H9 (cell line): ENCODE data around the gene ARHGAP25. TPM values are rescaled to one million over a fixed set of nuclear protein-coding genes. Genes with fewer than 3 reads are reported as not detected.

Experiments used
- DNase-seq: peaks from one replicate; pipeline ENCODE4 v3.0.0-alpha.2; 2017
- H2AFZ ChIP-seq: one replicate; pipeline ENCODE4 v1.6.1; 2013; ENCODE audit warnings: mild to moderate bottlenecking, low read length, control low read depth, moderate library complexity
- H2AK5ac ChIP-seq: 2 replicates; pipeline ENCODE4 v1.6.1; 2013; ENCODE audit warnings: low read length, control low read depth, mixed read lengths; ENCODE audit not compliant: insufficient read length
- H2BK120ac ChIP-seq: one replicate; pipeline ENCODE4 v1.6.1; 2013; ENCODE audit warnings: low read depth, mild to moderate bottlenecking, low read length, control low read depth, inconsistent platforms; ENCODE audit not compliant: poor library complexity, severe bottlenecking
- H2BK12ac ChIP-seq: 2 replicates; pipeline ENCODE4 v1.6.1; 2013; ENCODE audit warnings: low read length, control low read depth, mixed read lengths, low read depth; ENCODE audit not compliant: insufficient read length
- H2BK15ac ChIP-seq: 2 replicates; pipeline ENCODE4 v1.6.1; 2013; ENCODE audit warnings: low read depth, low read length, control low read depth
- H2BK20ac ChIP-seq: one replicate; pipeline ENCODE4 v1.6.1; 2013; ENCODE audit warnings: low read depth, mild to moderate bottlenecking, low read length, control low read depth, inconsistent platforms; ENCODE audit not compliant: poor library complexity, severe bottlenecking
- H2BK5ac ChIP-seq: 2 replicates; pipeline ENCODE4 v1.6.1; 2013; ENCODE audit warnings: low read length, control low read depth, mixed read lengths; ENCODE audit not compliant: insufficient read length
- H3K14ac ChIP-seq: 2 replicates; pipeline ENCODE4 v1.6.1; 2013; ENCODE audit warnings: low read length, control low read depth; ENCODE audit not compliant: insufficient read depth
- H3K18ac ChIP-seq: 2 replicates; pipeline ENCODE4 v1.6.1; 2013; ENCODE audit warnings: low read depth, mild to moderate bottlenecking, mixed read lengths, low read length, control low read depth; ENCODE audit not compliant: insufficient read length
- H3K23ac ChIP-seq: 2 replicates; pipeline ENCODE4 v1.6.1; 2013; ENCODE audit warnings: low read length, control low read depth, mixed read lengths, low read depth; ENCODE audit not compliant: insufficient read length
- H3K23me2 ChIP-seq: 2 replicates; pipeline ENCODE4 v1.6.1; 2013; ENCODE audit warnings: low read depth, mild to moderate bottlenecking, mixed read lengths, low read length, control low read depth; ENCODE audit not compliant: insufficient read length, poor library complexity, severe bottlenecking
- H3K27ac ChIP-seq: 2 replicates; pipeline ENCODE4 v1.5.1; 2013; ENCODE audit warnings: low read length, control low read depth, mixed read lengths, low read depth; ENCODE audit not compliant: insufficient read length
- H3K27me3 ChIP-seq: 2 replicates; pipeline ENCODE4 v1.6.1; 2013; ENCODE audit warnings: low read length, control low read depth, inconsistent platforms; ENCODE audit not compliant: insufficient read depth
- H3K4ac ChIP-seq: 2 replicates; pipeline ENCODE4 v1.6.1; 2013; ENCODE audit warnings: low read depth, mild to moderate bottlenecking, control low read depth, inconsistent platforms, low read length, moderate library complexity
- H3K4me1 ChIP-seq: 2 replicates; pipeline ENCODE4 v1.6.1; 2013; ENCODE audit warnings: low read length, control low read depth, inconsistent platforms; ENCODE audit not compliant: insufficient read depth
- H3K4me2 ChIP-seq: 2 replicates; pipeline ENCODE4 v1.6.1; 2013; ENCODE audit warnings: low read length, control low read depth, mixed read lengths; ENCODE audit not compliant: insufficient read length, insufficient read depth
- H3K56ac ChIP-seq: 2 replicates; pipeline ENCODE4 v1.6.1; 2013; ENCODE audit warnings: low read depth, mild to moderate bottlenecking, mixed read lengths, low read length, control low read depth; ENCODE audit not compliant: insufficient read length
- H3K79me1 ChIP-seq: 2 replicates; pipeline ENCODE4 v1.6.1; 2013; ENCODE audit warnings: low read depth, mild to moderate bottlenecking, moderate library complexity, low read length, control low read depth, inconsistent platforms; ENCODE audit not compliant: insufficient read depth, poor library complexity, severe bottlenecking
- H3K79me2 ChIP-seq: 2 replicates; pipeline ENCODE4 v1.6.1; 2013; ENCODE audit warnings: low read length, control low read depth, inconsistent platforms; ENCODE audit not compliant: insufficient read depth
- H3K9ac ChIP-seq: 2 replicates; pipeline ENCODE4 v1.6.1; 2013; ENCODE audit warnings: low read length, control low read depth, mixed read lengths; ENCODE audit not compliant: insufficient read length; ENCODE audit errors: extremely low read depth
- H3K9me3 ChIP-seq: one replicate; pipeline ENCODE4 v1.6.1; 2013; ENCODE audit warnings: low read depth, low read length, inconsistent platforms; ENCODE audit not compliant: control insufficient read depth
- H3T11ph ChIP-seq: one replicate; pipeline ENCODE4 v1.6.1; 2013; ENCODE audit warnings: mild to moderate bottlenecking, low read length, control low read depth, inconsistent platforms
- H4K20me1 ChIP-seq: one replicate; pipeline ENCODE4 v1.6.1; 2013; ENCODE audit not compliant: control insufficient read depth, insufficient read length, insufficient read depth
- H4K5ac ChIP-seq: 2 replicates; pipeline ENCODE4 v1.6.1; 2013; ENCODE audit warnings: low read depth, mild to moderate bottlenecking, mixed read lengths, low read length, control low read depth; ENCODE audit not compliant: insufficient read length
- H4K8ac ChIP-seq: replicated peaks from 2 replicates; pipeline ENCODE4 v1.6.1; 2013; ENCODE audit warnings: low read length, control low read depth, mixed read lengths, low read depth; ENCODE audit not compliant: insufficient read length
- H4K91ac ChIP-seq: 2 replicates; pipeline ENCODE4 v1.6.1; 2013; ENCODE audit warnings: low read depth, mild to moderate bottlenecking, moderate library complexity, mixed read lengths, low read length, control low read depth; ENCODE audit not compliant: insufficient read length
- H3K27ac Mint-ChIP-seq, 3 experiments: 2 replicates in 2 of 3; 3 replicates in 1 of 3; pipeline ENCODE4 v1.8.0; 2020 to 2021; ENCODE audit warnings: mixed read lengths in 3 of 3, mild to moderate bottlenecking in 1 of 3, moderate library complexity in 1 of 3
- H3K27me3 Mint-ChIP-seq: 2 replicates; pipeline ENCODE4 v1.8.0; 2021; ENCODE audit warnings: low read depth, mild to moderate bottlenecking, moderate library complexity, mixed read lengths
- H3K36me3 Mint-ChIP-seq, 3 experiments: 2 replicates in 2 of 3; 3 replicates in 1 of 3; pipeline ENCODE4 v1.8.0; 2020 to 2021; ENCODE audit warnings: low read depth in 3 of 3, mixed read lengths in 3 of 3; ENCODE audit not compliant: insufficient read depth in 1 of 3
- H3K4me1 Mint-ChIP-seq, 2 experiments: 2 replicates each; pipeline ENCODE4 v1.8.0; 2020; ENCODE audit warnings: mixed read lengths in 2 of 2
- H3K4me3 Mint-ChIP-seq, 2 experiments: 2 replicates in 1 of 2; 3 replicates in 1 of 2; pipeline ENCODE4 v1.8.0; 2020 to 2021; ENCODE audit warnings: mild to moderate bottlenecking in 2 of 2, mixed read lengths in 2 of 2, moderate library complexity in 1 of 2
- H3K9me3 Mint-ChIP-seq, 2 experiments: 2 replicates in 1 of 2; 3 replicates in 1 of 2; pipeline ENCODE4 v1.8.0; 2020; ENCODE audit warnings: mild to moderate bottlenecking in 2 of 2, mixed read lengths in 2 of 2, moderate library complexity in 1 of 2
- WGBS: extraction: QIAGEN DNeasy Blood & Tissue Kit; methylation state at CpG from one replicate; pipeline ENCODE4 v1.1.7; 2013; ENCODE audit warnings: missing lambda C conversion rate, low lambda C conversion rate, mixed read lengths; ENCODE audit not compliant: insufficient read length; ENCODE audit errors: extremely low coverage; 5-methylcytosine and 5-hydroxymethylcytosine counted together
- total RNA-seq: library from RNA; stranded (reverse); gene quantifications from 2 replicates; pipeline ENCODE4 v1.2.1, GENCODE V29; 2021
- TF ChIP-seq, protein P1 (sequence below): fragments of 200-600 bp; sonication (generic); conservative IDR thresholded peaks from 3 replicates; pipeline ENCODE4 v1.8.0; 2021; ENCODE audit warnings: antibody characterized with exemption, mild to moderate bottlenecking

Gene ARHGAP25
- total RNA-seq, 1 experiment from 2014 or later = 1.3 TPM

- TF ChIP-seq, protein P1, sequence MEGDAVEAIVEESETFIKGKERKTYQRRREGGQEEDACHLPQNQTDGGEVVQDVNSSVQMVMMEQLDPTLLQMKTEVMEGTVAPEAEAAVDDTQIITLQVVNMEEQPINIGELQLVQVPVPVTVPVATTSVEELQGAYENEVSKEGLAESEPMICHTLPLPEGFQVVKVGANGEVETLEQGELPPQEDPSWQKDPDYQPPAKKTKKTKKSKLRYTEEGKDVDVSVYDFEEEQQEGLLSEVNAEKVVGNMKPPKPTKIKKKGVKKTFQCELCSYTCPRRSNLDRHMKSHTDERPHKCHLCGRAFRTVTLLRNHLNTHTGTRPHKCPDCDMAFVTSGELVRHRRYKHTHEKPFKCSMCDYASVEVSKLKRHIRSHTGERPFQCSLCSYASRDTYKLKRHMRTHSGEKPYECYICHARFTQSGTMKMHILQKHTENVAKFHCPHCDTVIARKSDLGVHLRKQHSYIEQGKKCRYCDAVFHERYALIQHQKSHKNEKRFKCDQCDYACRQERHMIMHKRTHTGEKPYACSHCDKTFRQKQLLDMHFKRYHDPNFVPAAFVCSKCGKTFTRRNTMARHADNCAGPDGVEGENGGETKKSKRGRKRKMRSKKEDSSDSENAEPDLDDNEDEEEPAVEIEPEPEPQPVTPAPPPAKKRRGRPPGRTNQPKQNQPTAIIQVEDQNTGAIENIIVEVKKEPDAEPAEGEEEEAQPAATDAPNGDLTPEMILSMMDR = no peak
- Histone ChIP-seq H2BK20ac (no peak overlapping the region), H3K9me3 (no peaks in the 10 kb centered on the region), H3K14ac (no peak overlapping the region), H2AK5ac (no peak overlapping the region), H3K27me3 (no peaks in the 10 kb centered on the region), H3K4me2 (no peak overlapping the region), H4K8ac (no peak overlapping the region), H3K56ac (no peak overlapping the region), H2BK15ac (no peak overlapping the region; the same call in 1 of the 2 replicates), H3K23me2 (no peaks in the 10 kb centered on the region), H2BK12ac (no peak overlapping the region), H3K18ac (no peak overlapping the region), H3K4me1 (no peaks in the 10 kb centered on the region; the same call in 1 of the 2 replicates), H4K5ac (no peak overlapping the region), H4K20me1 (no peaks in the 10 kb centered on the region), H3T11ph (no peak overlapping the region), H3K79me1 (no peaks in the 10 kb centered on the region), H3K4ac (no peak overlapping the region), H3K79me2 (no peaks in the 10 kb centered on the region), H3K23ac (no peak overlapping the region), H2BK5ac (no peak overlapping the region), H4K91ac (no peak overlapping the region), H3K27ac (no peak overlapping the region), H3K9ac (no peak overlapping the region), H2AFZ (no peak overlapping the region), H2BK120ac (no peak overlapping the region)
- Mint-ChIP-seq H3K27ac (0 out of 7 replicates have a peak overlapping the region, but pooled peaks of 1 of the 3 experiments have one; percentile 41), H3K9me3 (no peaks in the 10 kb centered on the region), H3K36me3 (no peaks in the 10 kb centered on the region), H3K27me3 (no peaks in the 10 kb centered on the region; the same call in 1 of the 2 replicates), H3K4me1 (peaks cover 9% of the 10 kb centered on the region in 2 experiments), H3K4me3 (no peak overlapping the region)
- WGBS = no CpG with 5 or more reads among the region's 19 CpGs
- DNase-seq = no peak
Observed at GRCh38 chr2:68732036-68732932, 2.3 kb upstream of the ARHGAP25 start.
